ENCODE measurements around the gene C1QL2. TPM values are rescaled to one million over a fixed set of nuclear protein-coding genes. Genes with fewer than 3 reads are reported as not detected.

C1QL2 gene
- polyA plus RNA-seq, 2 of the 4 experiments (the other 2 are of a cell fraction) = not detected

DNA sequence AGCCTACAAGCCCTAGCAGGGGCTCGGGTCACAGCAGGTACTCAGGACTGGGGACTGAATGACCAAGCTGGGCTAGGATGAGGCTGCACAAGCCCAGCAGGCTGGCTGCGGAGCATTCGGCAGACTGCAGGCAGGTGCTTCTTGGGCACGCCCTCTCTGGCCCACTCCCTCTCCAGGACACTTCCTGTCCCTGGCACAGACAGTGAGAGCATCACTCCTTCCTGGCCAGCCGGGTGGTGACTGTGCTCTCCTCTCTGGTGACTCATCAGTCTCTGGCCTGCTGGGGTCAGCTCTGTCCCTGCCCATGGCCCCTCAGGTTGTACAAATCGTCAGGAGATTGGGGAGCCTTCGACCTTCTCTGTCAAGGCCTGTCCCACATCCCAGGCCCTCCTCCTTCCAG is 22.5 kb downstream of the C1QL2 start:
- Histone ChIP-seq H3K4me3 (no peak overlapping the region), H3K9me3 (no peaks in the 10 kb centered on the region), H3K4me2 (no peak overlapping the region), H3K4me1 (no peaks in the 10 kb centered on the region; the same call in 2 of the 3 replicates), H3K27ac (no peak overlapping the region)
- WGBS (ENCODE audit: missing lambda C conversion rate) = 23% methylated on average over 4 of the region's 7 CpGs
- ChIA-PET POLR2A (no interaction called here), CTCF (interaction anchor here (0.7 to 1.0 kb wide), 2 partner anchors 25 to 73 kb away, joined by 3 to 4 read pairs; no protein-coding TSS in a partner anchor)
- no peak for FAIRE-seq
- ATAC-seq = peak in 1 of 2 experiments; percentile 53; a peak in 3 of 6 replicates
- no peak for TF ChIP-seq FOSL2 (IDR thresholded peaks at IDR 0.05)
- peak; percentile 50; the same call in 1 of the 2 replicates for TF ChIP-seq FOSL2 (CRISPR knock-in tag; IDR thresholded peaks at IDR 0.05)
- no peak for TF ChIP-seq CHD2 (IDR thresholded peaks at IDR 0.05; ENCODE audit: low read length, partially characterized antibody)
- DNase-seq (ENCODE audit: low read depth in 1 of 2, low spot score in 1 of 2) = peak in 1 of 2 experiments; percentile 13

GRCh38 chr2:119134775-119135174 is 23.8 kb downstream of the C1QL2 start:
- DNase-seq (ENCODE audit: low read depth in 1 of 2, low spot score in 1 of 2) = no peak
- Histone ChIP-seq H3K4me1 (no peaks in the 10 kb centered on the region; the same call in 2 of the 3 replicates), H3K4me3 (no peak overlapping the region), H3K27ac (no peak overlapping the region), H3K9me3 (no peaks in the 10 kb centered on the region), H3K4me2 (no peak overlapping the region)
- ATAC-seq = no peak
- ChIA-PET CTCF (no interaction called here), POLR2A (no interaction called here)
- whole genome bisulfite sequencing (ENCODE audit: missing lambda C conversion rate) = 66% methylated on average over 9 of the region's 10 CpGs
- TF ChIP-seq ATOH8 (CRISPR knock-in tag; IDR thresholded peaks at IDR 0.05; ENCODE audit: low read depth) (no peak), GATA3 (IDR thresholded peaks at IDR 0.05; ENCODE audit: borderline replicate concordance) (no peak), FOXS1 (CRISPR knock-in tag; IDR thresholded peaks at IDR 0.05) (no peak), CEBPB (IDR thresholded peaks at IDR 0.05) (no peak), SMC3 (IDR thresholded peaks at IDR 0.05) (no peak), KDM1A (IDR thresholded peaks at IDR 0.05; ENCODE audit: low read depth) (no peak), HMGXB4 (CRISPR knock-in tag; IDR thresholded peaks at IDR 0.05; ENCODE audit: borderline replicate concordance) (no peak), EHF (CRISPR knock-in tag; IDR thresholded peaks at IDR 0.05) (no peak), HDAC2 (IDR thresholded peaks at IDR 0.05) (no peak), RCOR1 (IDR thresholded peaks at IDR 0.05; ENCODE audit: low read depth, low read length) (no peak), POLR2A (IDR thresholded peaks at IDR 0.05; ENCODE audit: low read length) (no peak)
- TF ChIP-seq, protein P1, sequence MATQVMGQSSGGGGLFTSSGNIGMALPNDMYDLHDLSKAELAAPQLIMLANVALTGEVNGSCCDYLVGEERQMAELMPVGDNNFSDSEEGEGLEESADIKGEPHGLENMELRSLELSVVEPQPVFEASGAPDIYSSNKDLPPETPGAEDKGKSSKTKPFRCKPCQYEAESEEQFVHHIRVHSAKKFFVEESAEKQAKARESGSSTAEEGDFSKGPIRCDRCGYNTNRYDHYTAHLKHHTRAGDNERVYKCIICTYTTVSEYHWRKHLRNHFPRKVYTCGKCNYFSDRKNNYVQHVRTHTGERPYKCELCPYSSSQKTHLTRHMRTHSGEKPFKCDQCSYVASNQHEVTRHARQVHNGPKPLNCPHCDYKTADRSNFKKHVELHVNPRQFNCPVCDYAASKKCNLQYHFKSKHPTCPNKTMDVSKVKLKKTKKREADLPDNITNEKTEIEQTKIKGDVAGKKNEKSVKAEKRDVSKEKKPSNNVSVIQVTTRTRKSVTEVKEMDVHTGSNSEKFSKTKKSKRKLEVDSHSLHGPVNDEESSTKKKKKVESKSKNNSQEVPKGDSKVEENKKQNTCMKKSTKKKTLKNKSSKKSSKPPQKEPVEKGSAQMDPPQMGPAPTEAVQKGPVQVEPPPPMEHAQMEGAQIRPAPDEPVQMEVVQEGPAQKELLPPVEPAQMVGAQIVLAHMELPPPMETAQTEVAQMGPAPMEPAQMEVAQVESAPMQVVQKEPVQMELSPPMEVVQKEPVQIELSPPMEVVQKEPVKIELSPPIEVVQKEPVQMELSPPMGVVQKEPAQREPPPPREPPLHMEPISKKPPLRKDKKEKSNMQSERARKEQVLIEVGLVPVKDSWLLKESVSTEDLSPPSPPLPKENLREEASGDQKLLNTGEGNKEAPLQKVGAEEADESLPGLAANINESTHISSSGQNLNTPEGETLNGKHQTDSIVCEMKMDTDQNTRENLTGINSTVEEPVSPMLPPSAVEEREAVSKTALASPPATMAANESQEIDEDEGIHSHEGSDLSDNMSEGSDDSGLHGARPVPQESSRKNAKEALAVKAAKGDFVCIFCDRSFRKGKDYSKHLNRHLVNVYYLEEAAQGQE (IDR thresholded peaks at IDR 0.05) = no peak; the same call in 1 of the 2 replicates
- TF ChIP-seq, protein P2, sequence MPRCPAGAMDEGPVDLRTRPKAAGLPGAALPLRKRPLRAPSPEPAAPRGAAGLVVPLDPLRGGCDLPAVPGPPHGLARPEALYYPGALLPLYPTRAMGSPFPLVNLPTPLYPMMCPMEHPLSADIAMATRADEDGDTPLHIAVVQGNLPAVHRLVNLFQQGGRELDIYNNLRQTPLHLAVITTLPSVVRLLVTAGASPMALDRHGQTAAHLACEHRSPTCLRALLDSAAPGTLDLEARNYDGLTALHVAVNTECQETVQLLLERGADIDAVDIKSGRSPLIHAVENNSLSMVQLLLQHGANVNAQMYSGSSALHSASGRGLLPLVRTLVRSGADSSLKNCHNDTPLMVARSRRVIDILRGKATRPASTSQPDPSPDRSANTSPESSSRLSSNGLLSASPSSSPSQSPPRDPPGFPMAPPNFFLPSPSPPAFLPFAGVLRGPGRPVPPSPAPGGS (IDR thresholded peaks at IDR 0.05) = no peak
- no peak for FAIRE-seq

GRCh38 chr2:119126650-119127049 is 31.9 kb downstream of the C1QL2 start:
- TF ChIP-seq RAD21 (conservative IDR thresholded peaks at IDR 0.05 in 1 of 2, IDR thresholded peaks at IDR 0.05 in 1 of 2) (peak in 1 of 2 experiments; percentile 21; a peak in 1 of 5 replicates), HMGXB4 (CRISPR knock-in tag; IDR thresholded peaks at IDR 0.05; ENCODE audit: borderline replicate concordance) (no peak), SMC3 (IDR thresholded peaks at IDR 0.05) (0 out of 3 replicates have a peak, but pooled peaks have one; percentile 20), MYC (IDR thresholded peaks at IDR 0.05; ENCODE audit: borderline replicate concordance, low read length) (no peak)
- TF ChIP-seq, protein P3, sequence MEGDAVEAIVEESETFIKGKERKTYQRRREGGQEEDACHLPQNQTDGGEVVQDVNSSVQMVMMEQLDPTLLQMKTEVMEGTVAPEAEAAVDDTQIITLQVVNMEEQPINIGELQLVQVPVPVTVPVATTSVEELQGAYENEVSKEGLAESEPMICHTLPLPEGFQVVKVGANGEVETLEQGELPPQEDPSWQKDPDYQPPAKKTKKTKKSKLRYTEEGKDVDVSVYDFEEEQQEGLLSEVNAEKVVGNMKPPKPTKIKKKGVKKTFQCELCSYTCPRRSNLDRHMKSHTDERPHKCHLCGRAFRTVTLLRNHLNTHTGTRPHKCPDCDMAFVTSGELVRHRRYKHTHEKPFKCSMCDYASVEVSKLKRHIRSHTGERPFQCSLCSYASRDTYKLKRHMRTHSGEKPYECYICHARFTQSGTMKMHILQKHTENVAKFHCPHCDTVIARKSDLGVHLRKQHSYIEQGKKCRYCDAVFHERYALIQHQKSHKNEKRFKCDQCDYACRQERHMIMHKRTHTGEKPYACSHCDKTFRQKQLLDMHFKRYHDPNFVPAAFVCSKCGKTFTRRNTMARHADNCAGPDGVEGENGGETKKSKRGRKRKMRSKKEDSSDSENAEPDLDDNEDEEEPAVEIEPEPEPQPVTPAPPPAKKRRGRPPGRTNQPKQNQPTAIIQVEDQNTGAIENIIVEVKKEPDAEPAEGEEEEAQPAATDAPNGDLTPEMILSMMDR (IDR thresholded peaks at IDR 0.05) = peak; percentile 42
- no peak for FAIRE-seq
- Histone ChIP-seq H3K9me3 (no peaks in the 10 kb centered on the region), H3K4me3 (no peak overlapping the region), H3K27ac (no peak overlapping the region), H3K4me2 (no peak overlapping the region), H3K4me1 (no peaks in the 10 kb centered on the region)
- WGBS (ENCODE audit: missing lambda C conversion rate) = 67% methylated on average over 4 of the region's 13 CpGs
- peak; percentile 51 to 83; a peak in 4 of 6 replicates for ATAC-seq
- ChIA-PET POLR2A (interaction anchor here (0.7 kb wide), 1 partner anchor 33 kb away, joined by 6 read pairs; no protein-coding TSS in a partner anchor), CTCF (interaction anchor here (0.7 to 3.6 kb wide), 5 partner anchors 13 to 244 kb away, joined by 3 to 21 read pairs (median 4); no protein-coding TSS in a partner anchor)
- DNase-seq (ENCODE audit: low read depth in 1 of 2, low spot score in 1 of 2) = peak; percentile 34 to 50

Data from A549 (cell line).